Measurements from ENCODE around the gene KLF2.

DNA sequence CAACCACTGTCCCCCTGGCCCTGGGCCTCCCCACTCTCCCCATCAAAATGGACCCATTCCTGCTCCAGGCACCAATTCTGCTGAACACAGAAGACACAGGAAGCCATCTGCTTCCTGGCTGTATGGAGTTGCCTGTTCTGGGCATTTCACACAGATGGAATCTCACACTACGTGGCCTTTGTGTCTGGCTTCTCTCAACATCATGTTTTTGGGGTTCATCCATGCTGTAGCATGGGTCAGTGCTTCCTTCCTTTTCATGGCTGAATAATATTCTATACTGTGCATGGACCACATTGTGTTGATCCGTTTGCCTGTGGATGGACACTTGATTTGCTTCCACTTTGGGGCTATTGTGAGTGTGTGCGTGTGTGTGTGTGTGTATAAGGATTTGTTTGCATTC lies 15.0 kb upstream of the KLF2 start:
- TF ChIP-seq, protein P1, sequence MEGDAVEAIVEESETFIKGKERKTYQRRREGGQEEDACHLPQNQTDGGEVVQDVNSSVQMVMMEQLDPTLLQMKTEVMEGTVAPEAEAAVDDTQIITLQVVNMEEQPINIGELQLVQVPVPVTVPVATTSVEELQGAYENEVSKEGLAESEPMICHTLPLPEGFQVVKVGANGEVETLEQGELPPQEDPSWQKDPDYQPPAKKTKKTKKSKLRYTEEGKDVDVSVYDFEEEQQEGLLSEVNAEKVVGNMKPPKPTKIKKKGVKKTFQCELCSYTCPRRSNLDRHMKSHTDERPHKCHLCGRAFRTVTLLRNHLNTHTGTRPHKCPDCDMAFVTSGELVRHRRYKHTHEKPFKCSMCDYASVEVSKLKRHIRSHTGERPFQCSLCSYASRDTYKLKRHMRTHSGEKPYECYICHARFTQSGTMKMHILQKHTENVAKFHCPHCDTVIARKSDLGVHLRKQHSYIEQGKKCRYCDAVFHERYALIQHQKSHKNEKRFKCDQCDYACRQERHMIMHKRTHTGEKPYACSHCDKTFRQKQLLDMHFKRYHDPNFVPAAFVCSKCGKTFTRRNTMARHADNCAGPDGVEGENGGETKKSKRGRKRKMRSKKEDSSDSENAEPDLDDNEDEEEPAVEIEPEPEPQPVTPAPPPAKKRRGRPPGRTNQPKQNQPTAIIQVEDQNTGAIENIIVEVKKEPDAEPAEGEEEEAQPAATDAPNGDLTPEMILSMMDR (IDR thresholded peaks at IDR 0.05) = no peak
- TF ChIP-seq POLR2A (IDR thresholded peaks at IDR 0.05) = no peak

Measured in esophagus squamous epithelium (tissue), 4 donors.